ENCODE results near the gene LMNB1.
A peak's percentile ranks its signal among the peaks of the same experiment; 100 is the strongest.
"Not testable (repeated sequence)": the region's sequence is repeated elsewhere in the genome, so short reads cannot be mapped to it uniquely, and the experiment has no call there.

Gene LMNB1, protein sequence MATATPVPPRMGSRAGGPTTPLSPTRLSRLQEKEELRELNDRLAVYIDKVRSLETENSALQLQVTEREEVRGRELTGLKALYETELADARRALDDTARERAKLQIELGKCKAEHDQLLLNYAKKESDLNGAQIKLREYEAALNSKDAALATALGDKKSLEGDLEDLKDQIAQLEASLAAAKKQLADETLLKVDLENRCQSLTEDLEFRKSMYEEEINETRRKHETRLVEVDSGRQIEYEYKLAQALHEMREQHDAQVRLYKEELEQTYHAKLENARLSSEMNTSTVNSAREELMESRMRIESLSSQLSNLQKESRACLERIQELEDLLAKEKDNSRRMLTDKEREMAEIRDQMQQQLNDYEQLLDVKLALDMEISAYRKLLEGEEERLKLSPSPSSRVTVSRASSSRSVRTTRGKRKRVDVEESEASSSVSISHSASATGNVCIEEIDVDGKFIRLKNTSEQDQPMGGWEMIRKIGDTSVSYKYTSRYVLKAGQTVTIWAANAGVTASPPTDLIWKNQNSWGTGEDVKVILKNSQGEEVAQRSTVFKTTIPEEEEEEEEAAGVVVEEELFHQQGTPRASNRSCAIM

DNA sequence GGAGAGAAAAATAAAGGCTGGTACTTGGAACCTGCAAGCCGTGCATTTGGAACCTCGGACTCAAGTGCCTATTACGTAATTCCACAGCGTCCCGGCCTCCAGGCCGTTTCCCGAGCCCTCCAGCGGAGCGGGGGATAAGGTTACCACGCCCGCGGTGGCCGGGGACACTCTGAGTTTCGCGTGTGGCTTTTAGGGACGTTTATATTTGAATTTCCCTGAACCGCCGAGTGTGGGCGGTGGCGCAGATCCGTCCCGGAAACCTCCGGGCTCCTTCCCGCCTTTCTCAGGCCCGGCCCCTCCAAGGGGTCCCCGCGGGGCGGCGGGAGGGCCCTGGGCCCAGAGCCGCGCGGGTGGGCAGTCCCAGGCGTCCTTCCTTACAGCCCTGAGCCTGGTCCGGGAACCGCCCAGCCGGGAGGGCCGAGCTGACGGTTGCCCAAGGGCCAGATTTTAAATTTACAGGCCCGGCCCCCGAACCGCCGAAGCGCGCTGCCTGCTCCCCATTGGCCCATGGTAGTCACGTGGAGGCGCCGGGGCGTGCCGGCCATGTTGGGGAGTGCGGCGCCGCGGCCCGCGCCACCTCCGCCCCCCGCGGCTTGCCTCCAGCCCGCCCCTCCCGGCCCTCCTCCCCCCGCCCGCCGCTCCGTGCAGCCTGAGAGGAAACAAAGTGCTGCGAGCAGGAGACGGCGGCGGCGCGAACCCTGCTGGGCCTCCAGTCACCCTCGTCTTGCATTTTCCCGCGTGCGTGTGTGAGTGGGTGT lies at the start of gene LMNB1:
TSS of gene LMNB1 (plus strand) at position 638 of the 758 bp plus-strand sequence. CDS start 373 bp downstream, outside the sequence.
- DNase-seq (ENCODE audit: low read depth) = peak; percentile 60

DNA sequence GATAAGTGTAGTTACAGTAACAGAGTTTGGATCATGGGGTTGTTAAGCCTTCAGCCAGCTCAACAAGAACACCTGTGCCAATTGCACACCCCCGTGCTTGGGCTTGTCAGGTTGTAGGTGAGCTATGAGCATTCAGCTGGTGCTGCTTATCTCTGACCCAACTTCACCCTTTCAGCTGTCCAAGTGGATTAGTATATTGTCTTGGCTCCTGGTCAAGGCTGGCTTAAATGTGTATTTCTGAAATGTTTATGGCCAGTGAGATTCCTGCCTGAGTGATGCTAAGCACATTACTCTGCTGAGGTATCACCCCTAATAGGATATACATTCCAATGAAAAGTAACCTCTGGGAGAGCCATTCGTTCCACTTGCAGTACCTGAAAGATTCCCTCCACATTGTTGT lies 44.2 kb upstream of the LMNB1 start:
- DNase-seq (ENCODE audit: low read depth) = no peak

DNA sequence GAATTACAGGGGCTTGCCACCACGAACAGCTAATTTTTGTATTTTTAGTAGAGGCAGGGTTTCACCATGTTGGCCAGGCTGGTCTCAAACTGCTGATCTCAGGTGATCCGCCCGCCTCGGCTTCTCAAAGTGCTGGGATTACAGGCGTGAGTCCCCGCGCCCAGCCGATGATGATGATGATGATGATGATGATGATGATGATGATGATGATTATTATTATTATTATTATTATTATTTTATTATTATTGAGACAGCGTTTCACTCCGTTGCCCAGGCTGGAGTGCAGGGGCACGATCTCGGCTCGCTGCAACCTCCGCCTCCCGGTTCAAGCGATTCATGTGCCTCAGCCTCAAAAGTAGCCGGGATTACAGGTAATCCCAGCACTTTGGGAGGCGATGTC lies 42.4 kb upstream of the LMNB1 start:
- DNase-seq (ENCODE audit: low read depth) = not testable (repeated sequence)

DNA sequence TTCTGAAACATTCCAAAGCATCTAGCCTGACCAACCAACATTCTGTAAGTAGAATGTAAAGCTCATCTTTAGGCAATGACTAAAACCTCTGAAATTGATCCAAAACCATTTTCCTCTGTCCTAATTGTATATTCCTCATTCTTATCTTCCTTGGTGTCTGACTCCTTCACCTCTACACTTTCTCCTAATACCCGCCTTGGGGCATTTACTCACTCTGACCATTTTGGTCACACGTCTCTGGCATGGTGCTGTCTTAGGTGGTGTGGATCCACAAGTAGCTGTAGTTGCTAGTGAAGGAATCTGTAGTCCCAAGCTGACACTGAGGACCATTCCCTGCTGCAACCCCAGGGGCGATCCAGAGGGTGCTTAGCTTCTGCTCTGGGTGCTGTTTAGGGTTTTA lies 40.8 kb upstream of the LMNB1 start:
- DNase-seq (ENCODE audit: low read depth) = no peak

DNA sequence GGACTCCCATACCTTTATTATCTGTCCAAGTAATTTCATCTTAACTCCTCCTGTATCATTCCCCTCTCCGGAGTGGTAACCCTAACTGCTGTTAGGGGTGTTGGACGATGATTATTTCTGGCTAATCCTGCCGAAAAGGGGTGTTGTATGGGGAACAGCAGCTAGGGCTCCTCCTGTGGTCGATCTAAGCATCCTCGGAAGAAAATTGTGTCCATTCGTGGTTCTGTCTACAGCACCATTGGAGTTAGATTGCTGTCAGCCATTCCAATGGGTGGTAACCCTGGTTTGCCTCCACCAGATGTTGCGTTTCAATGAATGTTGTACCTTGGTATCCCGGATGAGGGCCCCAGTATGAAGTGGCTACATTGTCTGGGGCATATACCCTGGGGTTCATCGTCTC lies 35.6 kb upstream of the LMNB1 start:
- no peak for DNase-seq (ENCODE audit: low read depth)

DNA sequence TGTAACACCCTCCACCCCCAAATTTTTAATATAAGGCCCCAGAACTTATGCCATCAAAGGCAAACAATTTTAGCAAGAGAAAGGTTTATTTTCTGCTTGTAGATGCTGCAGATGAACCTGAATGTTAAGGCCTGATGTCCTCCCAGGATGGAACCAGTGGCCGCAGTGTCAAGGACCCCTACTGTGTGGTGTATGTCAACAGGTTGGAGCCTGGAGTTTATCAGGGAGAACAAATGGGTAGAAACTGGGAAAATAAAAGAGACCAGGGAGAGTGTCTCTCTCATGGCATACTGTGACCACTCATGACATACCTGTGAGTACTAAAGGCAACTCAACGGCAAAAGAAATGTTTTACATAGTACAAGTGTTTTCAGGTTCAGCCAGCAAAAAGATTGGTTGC lies 34.5 kb upstream of the LMNB1 start:
- no peak for DNase-seq (ENCODE audit: low read depth)

DNA sequence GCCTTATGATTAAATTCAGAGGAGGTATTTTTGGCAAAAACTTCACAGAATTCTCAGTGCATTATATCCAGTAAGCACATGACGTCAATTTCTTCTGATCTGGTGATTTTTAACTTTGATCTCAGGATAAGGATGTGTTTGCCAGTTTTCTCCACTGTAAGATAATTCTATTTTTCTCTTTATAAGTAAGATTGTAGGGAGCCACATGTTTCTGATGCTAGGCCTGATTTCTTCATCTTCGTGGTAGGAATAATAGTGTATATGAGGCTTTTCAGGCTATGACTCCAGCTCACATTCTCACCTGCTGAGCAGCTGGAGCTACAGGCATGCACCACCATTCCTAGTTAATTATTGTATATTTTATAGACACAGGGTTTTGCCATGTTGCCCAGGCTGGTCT lies 32.1 kb upstream of the LMNB1 start:
- DNase-seq (ENCODE audit: low read depth) = no peak

DNA sequence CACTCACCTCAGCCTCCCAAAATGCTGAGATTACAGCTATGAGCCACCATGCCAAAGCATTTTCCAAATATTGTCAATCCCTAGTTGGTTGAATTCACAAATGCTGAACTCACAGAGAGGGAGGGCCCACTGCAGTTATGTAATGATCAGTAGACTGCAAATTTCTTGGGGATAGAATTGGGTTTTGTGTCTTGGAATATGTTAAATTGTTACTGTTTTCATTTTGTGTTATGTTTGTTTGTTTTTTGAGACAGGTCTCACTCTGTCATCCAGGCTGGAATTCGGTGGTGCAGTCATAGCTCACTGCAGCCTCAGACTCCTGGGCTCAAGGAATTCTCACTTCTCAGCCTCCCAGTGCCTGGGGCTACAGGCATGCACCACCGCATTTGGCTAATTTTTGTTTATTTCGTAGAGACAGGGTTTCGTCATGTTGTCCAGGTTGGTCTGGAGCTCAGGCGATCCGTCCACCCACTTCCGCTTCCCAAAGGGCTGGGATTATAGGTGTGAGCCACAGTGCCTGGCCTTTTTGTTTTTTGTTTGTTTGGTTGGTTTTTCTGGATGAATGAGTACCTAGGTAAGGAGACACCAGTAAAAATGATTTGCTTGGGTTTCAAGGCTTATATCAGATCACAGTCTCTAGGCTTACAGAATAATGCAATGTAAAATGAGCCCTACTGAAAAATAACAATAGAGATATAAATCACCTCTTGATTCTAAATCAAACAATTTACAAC lies 31.5 kb upstream of the LMNB1 start:
- no peak for DNase-seq (ENCODE audit: low read depth)

DNA sequence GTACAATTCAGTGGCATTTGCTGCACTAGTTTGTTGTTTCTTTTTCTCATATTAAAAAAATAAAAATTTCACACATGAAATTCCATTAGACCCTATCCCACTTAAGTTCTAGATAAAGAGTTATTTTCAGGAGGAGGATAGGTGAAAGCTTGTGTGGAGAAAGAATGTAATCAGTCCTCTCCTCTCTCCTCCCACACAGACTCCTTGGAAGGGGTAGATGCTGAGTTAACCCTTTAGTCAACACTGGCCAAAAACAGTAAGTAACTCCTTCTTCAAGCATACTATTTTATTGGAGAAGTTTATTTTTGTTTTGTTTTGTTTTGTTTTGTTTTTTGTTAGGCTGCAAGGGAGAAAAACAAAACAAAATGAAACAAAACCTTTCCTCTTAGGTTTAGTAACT lies 30.6 kb upstream of the LMNB1 start:
- no peak for DNase-seq (ENCODE audit: low read depth)

DNA sequence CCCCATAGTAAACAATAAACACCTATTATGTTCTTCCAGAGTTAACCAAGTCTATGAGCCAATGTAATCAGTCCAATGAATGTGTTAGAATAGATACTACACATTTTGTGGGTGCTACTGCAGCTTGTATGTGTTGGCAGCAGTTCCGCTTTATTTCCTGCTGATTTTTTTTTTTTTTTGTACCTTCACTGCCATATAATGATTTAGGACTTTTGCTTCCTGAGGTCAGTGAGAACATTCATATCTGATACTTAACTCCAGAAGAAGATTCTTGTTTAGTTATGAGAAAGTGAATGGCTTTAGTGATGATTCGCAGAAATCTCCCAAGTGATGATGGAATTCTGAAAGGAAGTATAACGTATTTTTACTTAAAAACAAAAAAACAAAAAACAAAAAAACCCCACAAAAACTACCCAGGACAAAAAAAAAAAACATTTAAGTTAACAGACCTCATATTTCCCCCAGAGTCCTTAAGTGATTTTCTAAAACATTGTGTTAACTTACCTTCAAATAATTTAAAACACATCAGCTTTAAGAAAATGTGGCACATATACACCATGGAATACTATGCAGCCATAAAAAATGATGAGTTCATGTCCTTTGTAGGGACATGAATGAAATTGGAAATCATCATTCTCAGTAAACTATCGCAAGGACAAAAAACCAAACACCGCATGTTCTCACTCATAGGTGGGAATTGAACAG lies 24.7 kb upstream of the LMNB1 start:
- no peak for DNase-seq (ENCODE audit: low read depth)

DNA sequence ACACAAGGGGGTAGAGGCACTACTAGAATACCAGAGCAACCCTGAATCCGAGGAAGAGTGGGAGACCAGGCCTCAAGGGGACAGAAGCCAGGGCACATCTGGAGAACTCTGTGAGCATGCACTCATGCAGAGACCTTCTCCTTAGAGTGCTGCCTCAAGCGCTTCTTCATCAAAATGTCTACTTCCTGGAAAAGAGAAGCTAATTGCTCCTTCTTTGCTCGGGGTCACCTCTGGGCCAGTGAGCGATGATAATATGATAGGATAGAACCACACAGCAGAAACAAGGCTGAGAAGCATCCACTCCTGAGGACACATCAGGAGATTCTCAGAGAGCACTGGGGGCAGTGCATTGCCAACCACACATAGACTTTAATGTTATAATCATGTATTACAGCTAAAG lies 23.7 kb upstream of the LMNB1 start:
- no peak for DNase-seq (ENCODE audit: low read depth)

DNA sequence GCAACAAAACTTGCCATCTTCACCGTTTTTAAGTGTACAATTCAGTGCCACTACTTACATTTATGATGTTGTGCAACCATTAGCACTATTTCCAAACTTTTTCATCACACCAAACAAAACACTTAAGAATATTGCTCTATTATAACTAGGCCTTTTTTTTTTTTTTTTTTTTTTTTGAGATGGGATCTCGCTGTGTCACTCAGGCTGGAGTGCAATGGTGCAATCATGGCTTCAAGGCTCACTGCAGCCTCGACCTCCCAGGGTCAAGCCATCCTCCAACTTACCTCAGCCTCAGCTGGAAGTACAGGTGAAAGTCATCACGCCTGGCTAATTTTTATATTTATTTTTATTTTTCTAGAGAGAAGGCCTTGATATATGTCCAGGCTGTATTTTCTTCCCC lies 22.3 kb upstream of the LMNB1 start:
- DNase-seq (ENCODE audit: low read depth) = no peak

DNA sequence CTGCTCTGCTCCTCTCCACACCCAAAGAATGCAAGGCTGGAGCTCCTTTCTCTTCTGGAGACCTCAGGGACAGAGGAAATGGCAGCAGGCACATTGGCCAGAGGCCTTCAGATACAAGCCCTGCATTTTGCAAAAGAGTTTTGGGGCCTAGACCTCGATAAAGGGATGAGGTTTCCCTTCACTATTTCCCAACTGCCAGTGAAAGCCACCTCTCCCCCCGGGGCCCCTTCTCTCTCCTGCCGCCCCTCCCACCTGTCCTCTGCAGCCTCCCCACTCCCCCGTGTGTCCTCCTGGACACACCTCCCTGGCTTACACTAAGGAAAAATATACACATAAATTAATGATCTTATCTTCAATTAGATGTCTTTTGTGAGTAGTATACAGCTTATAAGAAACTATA lies 21.3 kb upstream of the LMNB1 start:
- no peak for DNase-seq (ENCODE audit: low read depth)

DNA sequence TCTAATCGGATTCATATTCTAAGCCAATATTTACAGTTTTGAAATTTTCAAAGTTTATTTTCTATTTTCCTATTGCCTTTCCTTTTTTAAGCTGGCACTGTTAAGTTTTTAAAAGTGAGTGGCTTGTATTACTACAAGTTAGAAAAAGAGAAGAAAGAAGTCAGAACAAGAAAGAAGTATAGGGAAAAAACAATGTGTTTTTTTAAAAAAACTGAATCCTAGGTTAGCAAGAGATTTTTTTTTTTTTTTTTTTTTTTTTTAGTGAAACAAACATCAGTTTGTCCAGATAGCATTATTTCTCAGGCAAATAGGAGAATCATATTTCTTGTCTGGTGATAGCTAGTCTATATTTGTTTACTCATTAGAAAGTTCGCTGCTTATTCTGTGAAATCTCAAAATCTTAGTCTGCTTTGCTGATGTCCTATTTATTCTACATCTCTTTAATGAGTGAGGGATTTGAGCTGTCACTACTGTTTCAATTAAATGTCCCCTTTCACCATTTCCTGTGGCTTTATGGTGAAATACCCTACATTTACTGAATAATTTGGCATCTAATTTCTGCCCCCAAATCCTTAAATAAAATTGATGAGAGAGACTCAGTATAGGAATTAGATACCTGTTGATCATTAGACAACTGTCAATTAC lies 19.1 kb upstream of the LMNB1 start:
- no peak for DNase-seq (ENCODE audit: low read depth)

DNA sequence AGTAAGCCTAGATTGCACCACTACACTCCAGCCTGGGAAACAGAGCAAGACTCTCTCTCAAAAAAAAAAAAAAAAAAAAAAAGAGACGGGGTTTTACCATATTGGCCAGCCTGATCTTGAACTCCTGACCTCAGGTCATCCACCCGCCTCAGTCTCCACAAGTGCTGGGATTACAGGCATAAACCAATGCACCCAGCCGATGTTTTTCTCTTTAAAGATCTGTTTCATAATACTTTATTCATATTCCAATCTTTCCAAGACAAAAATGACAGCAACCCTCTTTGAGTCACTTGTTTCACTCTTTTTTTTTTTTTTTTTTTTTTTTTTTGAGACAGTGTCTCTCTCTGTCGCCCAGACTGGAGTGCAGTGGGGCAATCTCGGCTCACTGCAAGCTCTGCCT lies 13.6 kb upstream of the LMNB1 start:
- DNase-seq (ENCODE audit: low read depth) = no peak

DNA sequence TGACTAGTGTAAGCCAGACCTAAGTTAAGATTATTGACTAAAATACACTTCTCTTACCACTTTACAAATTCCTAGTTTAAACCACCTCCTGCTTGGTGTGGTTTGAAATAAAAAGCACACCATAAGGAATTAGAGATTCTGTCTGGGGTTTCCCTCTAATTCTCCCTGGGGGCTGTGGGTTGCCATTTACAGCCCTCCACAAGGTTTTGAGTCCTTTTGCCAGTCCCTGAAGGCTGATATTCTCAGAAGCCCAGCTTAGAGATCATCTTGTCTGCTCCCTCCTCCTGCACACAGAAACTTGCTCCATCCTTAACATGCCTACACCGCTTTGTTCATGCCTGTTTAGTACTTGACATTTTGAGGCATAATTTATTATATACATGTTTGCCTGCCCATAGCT lies 7.2 kb upstream of the LMNB1 start:
- no peak for DNase-seq (ENCODE audit: low read depth)

DNA sequence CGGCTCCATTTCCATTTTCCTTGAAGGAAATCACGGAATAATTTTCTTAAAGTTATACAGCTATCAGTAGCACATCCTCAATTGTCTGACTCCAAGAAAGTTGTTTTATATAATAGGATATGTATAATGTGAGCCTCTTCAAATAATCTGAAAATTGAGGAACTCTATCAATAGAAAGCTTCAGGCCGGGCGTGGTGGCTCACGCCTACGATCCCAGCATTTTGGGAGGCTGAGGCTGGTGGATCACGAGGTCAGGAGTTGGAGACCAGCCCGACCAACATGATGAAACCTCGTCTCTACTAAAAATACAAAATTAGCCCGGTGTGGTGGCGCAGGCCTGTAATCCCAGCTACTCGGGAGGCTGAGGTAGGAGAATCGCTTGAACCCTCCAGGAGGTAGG lies 3.4 kb upstream of the LMNB1 start:
- DNase-seq (ENCODE audit: low read depth) = not testable (repeated sequence)

DNA sequence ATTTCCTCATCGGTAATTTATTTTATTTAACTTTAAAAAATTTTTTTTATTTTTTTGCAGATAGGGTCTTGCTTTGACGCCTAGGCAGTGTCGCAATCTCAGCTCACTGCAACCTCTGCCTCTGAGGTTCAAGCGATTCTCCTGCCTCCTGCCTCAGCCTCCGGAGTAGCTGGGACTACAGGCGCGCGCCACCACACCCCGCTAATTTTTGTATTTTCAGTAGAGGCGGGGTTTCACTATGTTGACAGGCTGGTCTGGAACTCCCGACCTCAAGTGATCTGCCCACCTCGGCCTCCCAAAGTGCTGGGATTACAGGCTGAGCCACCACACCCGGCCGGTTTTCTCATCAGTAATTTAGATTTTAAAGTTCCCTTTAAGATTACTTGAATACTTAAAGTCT lies 2.3 kb upstream of the LMNB1 start:
- DNase-seq (ENCODE audit: low read depth) = not testable (repeated sequence)

DNA sequence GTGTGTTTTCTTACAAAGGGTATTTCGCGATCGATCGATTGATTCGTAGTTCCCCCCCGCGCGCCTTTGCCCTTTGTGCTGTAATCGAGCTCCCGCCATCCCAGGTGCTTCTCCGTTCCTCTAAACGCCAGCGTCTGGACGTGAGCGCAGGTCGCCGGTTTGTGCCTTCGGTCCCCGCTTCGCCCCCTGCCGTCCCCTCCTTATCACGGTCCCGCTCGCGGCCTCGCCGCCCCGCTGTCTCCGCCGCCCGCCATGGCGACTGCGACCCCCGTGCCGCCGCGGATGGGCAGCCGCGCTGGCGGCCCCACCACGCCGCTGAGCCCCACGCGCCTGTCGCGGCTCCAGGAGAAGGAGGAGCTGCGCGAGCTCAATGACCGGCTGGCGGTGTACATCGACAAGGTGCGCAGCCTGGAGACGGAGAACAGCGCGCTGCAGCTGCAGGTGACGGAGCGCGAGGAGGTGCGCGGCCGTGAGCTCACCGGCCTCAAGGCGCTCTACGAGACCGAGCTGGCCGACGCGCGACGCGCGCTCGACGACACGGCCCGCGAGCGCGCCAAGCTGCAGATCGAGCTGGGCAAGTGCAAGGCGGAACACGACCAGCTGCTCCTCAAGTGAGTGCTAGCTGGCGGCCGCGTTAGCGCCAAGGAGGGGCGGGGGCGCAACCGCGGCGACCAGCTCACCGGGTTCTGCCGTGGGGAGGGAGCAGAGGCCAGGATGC lies 480 bp downstream of the LMNB1 start:
- DNase-seq (ENCODE audit: low read depth) = no peak

DNA sequence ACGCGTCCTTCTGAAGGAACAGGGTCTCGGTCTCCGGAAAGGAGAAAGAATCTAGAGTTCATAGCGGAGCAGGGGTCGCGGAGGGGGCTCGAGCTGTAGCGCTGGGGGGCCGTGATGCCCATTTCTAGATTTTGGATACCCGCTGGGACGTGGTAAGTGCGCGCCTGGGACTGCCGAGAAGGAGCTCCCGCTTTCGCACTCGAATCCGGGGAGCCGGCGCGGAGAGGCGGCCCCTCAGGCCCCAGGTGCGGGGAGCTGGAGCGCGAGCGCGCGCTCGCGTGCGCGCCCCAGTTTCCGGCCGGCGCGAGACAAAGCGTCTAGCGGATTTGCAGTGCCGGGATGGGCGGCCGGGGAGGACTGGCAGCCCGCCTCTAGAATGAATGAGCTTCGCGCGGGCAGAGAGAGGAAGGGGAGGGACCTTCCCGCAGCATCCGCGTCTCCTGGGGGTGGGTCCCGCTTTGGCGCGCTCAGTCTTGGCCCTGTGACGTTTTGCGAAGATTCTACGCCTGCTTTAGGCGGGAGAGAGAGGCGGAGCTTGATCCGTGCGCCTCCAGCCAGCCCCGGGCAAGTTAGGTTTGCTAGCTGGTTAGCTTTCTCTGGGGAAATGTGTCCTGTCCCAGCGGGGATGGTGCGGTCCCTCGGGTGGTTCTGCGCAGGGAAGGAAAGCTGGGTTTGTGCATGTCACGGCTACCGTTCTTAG lies 1.2 kb downstream of the LMNB1 start:
- DNase-seq (ENCODE audit: low read depth) = peak; percentile 59
